ENCODE measurements around the gene ARID3A.

Gene ARID3A

GRCh38 chr19:892894-893689, 32.7 kb upstream of the ARID3A start, which contains the start of the genes MED16 and RNU6-9:
Gene MED16, minus strand, starts transcription at chr19:893187. Its CDS starts 2,056 bp downstream, at chr19:891131.
Gene RNU6-9, plus strand, starts transcription at chr19:893484.
- DNase-seq (ENCODE audit: low read depth), result peak; percentile 73
- TF ChIP-seq CTCF (IDR thresholded peaks at IDR 0.05; ENCODE audit: control insufficient read depth, insufficient read depth, low read depth, low read length, missing control alignments), result no peak
- H3K4me3 ChIP-seq (ENCODE audit: control insufficient read depth, low read depth, low read length), result peak within 1 kb of the TSS; percentile 93

DNA sequence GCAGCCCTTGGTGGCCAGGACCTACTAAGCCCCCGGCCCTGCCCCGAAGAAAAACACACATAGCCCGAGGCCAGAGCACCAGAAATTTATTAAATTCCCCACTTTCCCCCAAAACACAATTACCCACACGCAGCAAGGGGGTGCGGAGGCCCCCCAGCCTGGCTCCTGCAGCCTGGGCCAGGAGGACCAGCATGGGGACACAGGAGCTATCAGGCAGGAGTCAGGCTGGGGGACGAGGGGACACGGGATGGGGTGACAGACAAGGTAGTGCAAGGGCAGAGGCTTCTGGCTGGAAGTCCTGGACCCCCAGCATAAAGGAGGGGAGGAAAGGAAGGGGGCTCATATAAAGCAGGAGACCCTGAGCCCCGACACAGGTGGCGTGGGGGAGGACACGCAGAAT, 29.4 kb upstream of the ARID3A start:
- no peak for DNase-seq (ENCODE audit: low read depth)
- no peak for TF ChIP-seq CTCF (IDR thresholded peaks at IDR 0.05; ENCODE audit: control insufficient read depth, insufficient read depth, low read depth, low read length, missing control alignments)
- H3K4me3 ChIP-seq (ENCODE audit: control insufficient read depth, low read depth, low read length), result no peak overlapping the region

DNA sequence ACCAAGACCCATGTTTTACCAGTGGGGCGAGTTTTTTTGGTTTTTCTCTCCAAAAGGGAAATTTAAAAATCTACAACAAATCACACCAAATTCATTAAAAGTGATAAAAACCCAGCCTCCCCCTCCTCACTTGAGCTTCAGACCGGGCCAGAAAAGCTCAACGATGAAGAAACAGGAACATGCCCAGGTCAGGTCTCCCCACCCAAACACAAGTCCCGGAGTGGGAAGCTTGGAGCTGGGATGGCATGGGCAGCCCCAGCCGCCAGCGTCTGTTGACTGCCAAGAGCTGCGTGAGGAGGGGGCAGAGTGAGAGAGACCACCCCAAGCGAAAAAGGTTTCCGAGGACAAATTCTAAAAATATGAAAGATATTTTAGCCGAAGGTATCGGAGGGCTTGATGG, 28.8 kb upstream of the ARID3A start:
- DNase-seq (ENCODE audit: low read depth), result no peak
- TF ChIP-seq CTCF (IDR thresholded peaks at IDR 0.05; ENCODE audit: control insufficient read depth, insufficient read depth, low read depth, low read length, missing control alignments), result no peak
- no peak overlapping the region for H3K4me3 ChIP-seq (ENCODE audit: control insufficient read depth, low read depth, low read length)

GRCh38 chr19:897442-898039, 28.3 kb upstream of the ARID3A start:
- DNase-seq (ENCODE audit: low read depth), result no peak
- TF ChIP-seq CTCF (IDR thresholded peaks at IDR 0.05; ENCODE audit: control insufficient read depth, insufficient read depth, low read depth, low read length, missing control alignments), result peak; percentile 9
- H3K4me3 ChIP-seq (ENCODE audit: control insufficient read depth, low read depth, low read length), result no peak overlapping the region

DNA sequence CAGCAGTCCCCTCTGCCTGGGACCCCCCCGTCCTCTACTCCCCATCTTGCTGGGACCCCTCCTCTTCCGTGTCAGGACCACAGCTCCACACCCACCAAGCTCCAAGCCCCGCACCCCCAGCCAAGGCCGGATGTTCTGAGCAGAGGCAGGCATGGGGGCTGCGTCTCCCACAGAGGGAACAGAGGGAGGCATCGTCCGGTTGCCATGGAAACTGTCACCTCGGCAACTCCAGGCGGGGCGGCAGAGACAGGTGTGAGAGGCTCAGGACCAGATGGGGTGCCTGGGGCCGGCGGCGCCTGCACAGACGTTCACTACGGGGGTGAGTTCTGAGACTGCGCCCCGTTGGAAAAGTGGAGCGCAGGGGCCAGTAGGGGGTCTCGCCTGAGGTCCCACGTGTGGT, 27.2 kb upstream of the ARID3A start:
- no peak overlapping the region for H3K4me3 ChIP-seq (ENCODE audit: control insufficient read depth, low read depth, low read length)
- TF ChIP-seq CTCF (IDR thresholded peaks at IDR 0.05; ENCODE audit: control insufficient read depth, insufficient read depth, low read depth, low read length, missing control alignments), result no peak
- DNase-seq (ENCODE audit: low read depth), result no peak

DNA sequence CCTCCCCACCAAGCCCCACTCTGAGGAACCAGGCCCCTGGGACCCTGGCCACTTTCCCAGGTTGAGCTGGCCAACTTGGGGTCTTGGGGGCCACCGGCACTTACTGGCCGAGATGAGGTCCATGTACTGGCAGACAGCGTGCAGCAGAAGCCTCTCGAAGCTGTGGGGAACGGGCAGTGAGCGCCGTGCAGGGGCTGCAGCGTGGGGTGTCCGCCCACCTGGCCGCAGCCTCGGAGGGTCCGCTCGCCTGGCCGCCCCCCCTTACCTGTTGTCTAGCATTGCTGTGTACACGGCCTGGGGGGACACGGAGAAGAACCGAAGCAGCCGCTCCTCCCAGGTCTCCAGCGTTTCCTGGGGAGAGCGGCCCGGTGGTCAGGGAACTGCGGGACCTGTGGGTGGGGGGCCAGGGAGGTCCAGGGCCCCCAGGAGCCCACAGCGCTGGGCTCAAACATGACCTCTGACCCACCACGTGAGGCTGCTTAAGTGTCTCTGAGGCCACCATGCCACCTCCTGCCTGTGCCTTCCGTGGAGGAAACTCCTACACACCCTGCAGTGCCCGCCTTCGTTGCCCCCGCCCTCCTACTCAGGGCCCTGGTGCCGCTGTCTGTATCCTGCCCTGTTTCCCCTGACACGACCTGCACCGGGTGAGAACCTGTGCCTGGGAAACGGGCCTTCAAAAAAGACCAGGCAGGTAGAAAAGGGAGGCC, 26.3 kb upstream of the ARID3A start:
- DNase-seq (ENCODE audit: low read depth), result no peak
- no peak overlapping the region for H3K4me3 ChIP-seq (ENCODE audit: control insufficient read depth, low read depth, low read length)
- TF ChIP-seq CTCF (IDR thresholded peaks at IDR 0.05; ENCODE audit: control insufficient read depth, insufficient read depth, low read depth, low read length, missing control alignments), result no peak

All from AG09309 (cell line).